Mesenchymal stem cell (in vitro differentiated cells and primary cell): ENCODE results near the gene TMEM117.
"Not testable (repeated sequence)": the region's sequence is repeated elsewhere in the genome, so short reads cannot be mapped to it uniquely, and the experiment has no call there.

ENCODE experiments used
- DNase-seq: peaks from one replicate; pipeline ENCODE4 v3.0.0-alpha.2; 2013
- H2AFZ ChIP-seq: one replicate; pipeline ENCODE4 v1.6.1; 2013; ENCODE audit warnings: low read depth, mild to moderate bottlenecking, control low read depth, inconsistent platforms, low read length, moderate library complexity
- H2AK5ac ChIP-seq: 2 replicates; pipeline ENCODE4 v1.6.1; 2013; ENCODE audit warnings: low read length, moderate library complexity, mild to moderate bottlenecking, inconsistent platforms; ENCODE audit not compliant: severe bottlenecking
- H2BK120ac ChIP-seq: one replicate; pipeline ENCODE4 v1.6.1; 2013; ENCODE audit warnings: low read depth, mild to moderate bottlenecking, inconsistent platforms, low read length, moderate library complexity
- H2BK12ac ChIP-seq, 2 experiments: one replicate each; pipeline ENCODE4 v1.6.1; 2013; ENCODE audit warnings: inconsistent platforms in 2 of 2, low read length in 2 of 2, mild to moderate bottlenecking in 2 of 2, moderate library complexity in 2 of 2, control low read depth in 1 of 2
- H2BK15ac ChIP-seq: one replicate; pipeline ENCODE4 v1.6.1; 2013; ENCODE audit warnings: mild to moderate bottlenecking, low read depth, inconsistent platforms; ENCODE audit not compliant: poor library complexity, severe bottlenecking
- H2BK5ac ChIP-seq: 2 replicates; pipeline ENCODE4 v1.6.1; 2013; ENCODE audit warnings: low read depth, mild to moderate bottlenecking, low read length, control low read depth, inconsistent platforms; ENCODE audit not compliant: poor library complexity, severe bottlenecking
- H3K14ac ChIP-seq, 2 experiments: one replicate each; pipeline ENCODE4 v1.6.1; 2013; ENCODE audit warnings: inconsistent platforms in 2 of 2, low read length in 2 of 2, control low read depth in 1 of 2, mild to moderate bottlenecking in 1 of 2, moderate library complexity in 1 of 2
- H3K18ac ChIP-seq, 2 experiments: one replicate each; pipeline ENCODE4 v1.6.1; 2013; ENCODE audit warnings: inconsistent platforms in 2 of 2, low read length in 2 of 2, control low read depth in 1 of 2, low read depth in 1 of 2, mild to moderate bottlenecking in 1 of 2
- H3K23ac ChIP-seq, 2 experiments: one replicate each; pipeline ENCODE4 v1.6.1; 2013; ENCODE audit warnings: inconsistent platforms in 2 of 2, low read length in 2 of 2, mild to moderate bottlenecking in 2 of 2, moderate library complexity in 2 of 2, control low read depth in 1 of 2
- H3K27ac ChIP-seq: 2 replicates; pipeline ENCODE4 v1.5.1; 2013; ENCODE audit warnings: mild to moderate bottlenecking, moderate library complexity, low read length, control low read depth, inconsistent platforms; ENCODE audit not compliant: poor library complexity, severe bottlenecking
- H3K27me3 ChIP-seq, 2 experiments: 2 replicates each; pipeline versions ENCODE4 v1.6.1 to v1.7.0; 2013; ENCODE audit warnings: low read length in 2 of 2, mild to moderate bottlenecking in 2 of 2, moderate library complexity in 2 of 2, control low read depth in 1 of 2, inconsistent platforms in 1 of 2; ENCODE audit not compliant: control insufficient read depth in 1 of 2, insufficient read depth in 1 of 2
- H3K36me3 ChIP-seq, 2 experiments: 2 replicates each; pipeline versions ENCODE4 v1.6.1 to v1.7.0; 2013; ENCODE audit warnings: low read length in 2 of 2, control low read depth in 1 of 2, inconsistent platforms in 1 of 2, low read depth in 1 of 2, mild to moderate bottlenecking in 1 of 2; ENCODE audit not compliant: insufficient read depth in 2 of 2, control insufficient read depth in 1 of 2
- H3K4ac ChIP-seq, 2 experiments: one replicate each; pipeline ENCODE4 v1.6.1; 2013; ENCODE audit warnings: inconsistent platforms in 2 of 2, low read length in 2 of 2, mild to moderate bottlenecking in 2 of 2, moderate library complexity in 2 of 2, control low read depth in 1 of 2, low read depth in 1 of 2
- H3K4me1 ChIP-seq: 2 replicates; pipeline ENCODE4 v1.6.1; 2013; ENCODE audit warnings: low read depth, low read length, control low read depth; ENCODE audit not compliant: control insufficient read depth, insufficient read depth
- H3K4me2 ChIP-seq: 2 replicates; pipeline ENCODE4 v1.6.1; 2013; ENCODE audit warnings: low read length, mild to moderate bottlenecking, inconsistent platforms; ENCODE audit not compliant: poor library complexity, severe bottlenecking
- H3K4me3 ChIP-seq, 2 experiments: 2 replicates each; pipeline versions ENCODE4 v1.5.1 to v1.7.0; 2013; ENCODE audit warnings: low read length in 2 of 2, mild to moderate bottlenecking in 2 of 2, control low read depth in 1 of 2, low read depth in 1 of 2; ENCODE audit not compliant: insufficient read depth in 1 of 2
- H3K79me1 ChIP-seq: replicated peaks from 2 replicates; pipeline ENCODE4 v1.6.1; 2013; ENCODE audit warnings: mild to moderate bottlenecking, control low read depth, low read length, inconsistent platforms; ENCODE audit not compliant: poor library complexity, severe bottlenecking
- H3K9ac ChIP-seq: 2 replicates; pipeline ENCODE4 v1.7.0; 2013; ENCODE audit warnings: mild to moderate bottlenecking, low read length, moderate library complexity
- H3K9me3 ChIP-seq: 2 replicates; pipeline ENCODE4 v1.7.0; 2013; ENCODE audit warnings: mild to moderate bottlenecking, low read length; ENCODE audit not compliant: control insufficient read depth
- H4K8ac ChIP-seq: one replicate; pipeline ENCODE4 v1.6.1; 2013; ENCODE audit warnings: inconsistent platforms, mild to moderate bottlenecking, low read length, moderate library complexity
- H4K91ac ChIP-seq: one replicate; pipeline ENCODE4 v1.6.1; 2013; ENCODE audit warnings: mild to moderate bottlenecking, low read length, inconsistent platforms
- WGBS: methylation state at CpG from one replicate; pipeline ENCODE4 v1.1.7; 2013; ENCODE audit warnings: mixed read lengths; 5-methylcytosine and 5-hydroxymethylcytosine counted together

The TMEM117 gene

GRCh38 chr12:43871258-43871657, 35.4 kb downstream of the TMEM117 start:
- not testable (repeated sequence) for H3K4me2 ChIP-seq, H2AK5ac ChIP-seq, H2BK5ac ChIP-seq, H3K18ac ChIP-seq, H3K27me3 ChIP-seq, H3K4me3 ChIP-seq, H3K27ac ChIP-seq, H3K9ac ChIP-seq, H3K9me3 ChIP-seq, H2BK120ac ChIP-seq, H3K4ac ChIP-seq, H3K36me3 ChIP-seq, DNase-seq, H2BK15ac ChIP-seq, H3K14ac ChIP-seq, H4K91ac ChIP-seq, H2BK12ac ChIP-seq, H3K23ac ChIP-seq, H2AFZ ChIP-seq, H3K4me1 ChIP-seq, H4K8ac ChIP-seq, H3K79me1 ChIP-seq
- WGBS: 98% methylated on average over 2 of the region's 2 CpGs

- WGBS: 100% methylated on average over 1 of the region's 2 CpGs
- DNase-seq: no peak
Measured at GRCh38 chr12:43872396-43872795, 36.5 kb downstream of the TMEM117 start.

GRCh38 chr12:43878050-43878449, 42.2 kb downstream of the TMEM117 start:
- Histone ChIP-seq H3K9me3 (no peaks in the 10 kb centered on the region), H4K91ac (no peak overlapping the region), H3K14ac (no peak overlapping the region), H3K27me3 (no peaks in the 10 kb centered on the region), H3K4me1 (no peaks in the 10 kb centered on the region), H2BK5ac (no peak overlapping the region), H2BK12ac (no peak overlapping the region), H3K9ac (no peak overlapping the region), H2AFZ (no peak overlapping the region), H3K27ac (no peak overlapping the region), H3K23ac (no peak overlapping the region), H2BK15ac (no peak overlapping the region), H3K79me1 (no peaks in the 10 kb centered on the region), H2BK120ac (no peak overlapping the region), H2AK5ac (no peak overlapping the region), H3K36me3 (no peaks in the 10 kb centered on the region), H3K4me3 (no peak overlapping the region), H3K4ac (no peak overlapping the region), H3K18ac (no peak overlapping the region), H3K4me2 (no peak overlapping the region), H4K8ac (no peak overlapping the region)
- WGBS: 40% methylated on average over 1 of the region's 3 CpGs
- DNase-seq: peak; percentile 26

More at GRCh38 chr12:43872396-43872795, 36.5 kb downstream of the TMEM117 start:
- Histone ChIP-seq H2BK5ac (no peak overlapping the region), H3K18ac (no peak overlapping the region), H2BK120ac (no peak overlapping the region), H3K4me2 (no peak overlapping the region), H3K9me3 (no peaks in the 10 kb centered on the region), H3K27me3 (no peaks in the 10 kb centered on the region), H4K91ac (no peak overlapping the region), H3K4me1 (no peaks in the 10 kb centered on the region), H2BK15ac (no peak overlapping the region), H3K36me3 (no peaks in the 10 kb centered on the region), H2BK12ac (no peak overlapping the region), H2AK5ac (no peak overlapping the region), H3K14ac (no peak overlapping the region), H3K4me3 (no peak overlapping the region), H3K23ac (no peak overlapping the region), H4K8ac (no peak overlapping the region), H3K79me1 (peaks cover 2% of the 10 kb centered on the region), H3K27ac (no peak overlapping the region), H3K4ac (no peak overlapping the region), H2AFZ (no peak overlapping the region), H3K9ac (no peak overlapping the region)

GRCh38 chr12:43880547-43880946, 44.7 kb downstream of the TMEM117 start:
- 61% methylated on average over 1 of the region's 1 CpG for WGBS

More at GRCh38 chr12:43880547-43880946, 44.7 kb downstream of the TMEM117 start:
- no peak overlapping the region for H3K23ac ChIP-seq
- no peak overlapping the region for H3K27ac ChIP-seq
- no peak overlapping the region for H2AFZ ChIP-seq
- H4K91ac ChIP-seq: no peak overlapping the region
- no peak overlapping the region for H2AK5ac ChIP-seq
- H3K9ac ChIP-seq: no peak overlapping the region
- no peak overlapping the region for H2BK120ac ChIP-seq
- H3K9me3 ChIP-seq: no peaks in the 10 kb centered on the region
- DNase-seq: no peak
- no peak overlapping the region for H2BK12ac ChIP-seq
- no peak overlapping the region for H2BK15ac ChIP-seq
- no peaks in the 10 kb centered on the region for H3K27me3 ChIP-seq
- no peak overlapping the region for H2BK5ac ChIP-seq
- H3K4me3 ChIP-seq: no peak overlapping the region
- H3K4me2 ChIP-seq: no peak overlapping the region
- H3K14ac ChIP-seq: no peak overlapping the region
- no peak overlapping the region for H3K4ac ChIP-seq
- H3K36me3 ChIP-seq: no peaks in the 10 kb centered on the region
- no peak overlapping the region for H4K8ac ChIP-seq
- H3K79me1 ChIP-seq: peaks cover 4% of the 10 kb centered on the region
- H3K4me1 ChIP-seq: no peaks in the 10 kb centered on the region
- H3K18ac ChIP-seq: peak overlapping the region in 1 of 2 experiments; percentile 21
